Esophagus squamous epithelium (tissue), 4 donors: Measurements from ENCODE around the gene CA6.

Experiments
- CTCF ChIP-seq, 6 experiments: fragments of 450-650 bp in 4 of 6; fragments of 200-600 bp in 2 of 6; sonication (generic) in 2 of 6; IDR thresholded peaks; one replicate each; pipeline ENCODE4 v1.5.1; 2016 to 2019; ENCODE audit warnings: antibody characterized with exemption in 6 of 6, mild to moderate bottlenecking in 4 of 6, moderate library complexity in 4 of 6
- POLR2A ChIP-seq, 4 donors: fragments of 450-650 bp; IDR thresholded peaks; one replicate each; pipeline ENCODE4 v1.6.1; 2017; ENCODE audit warnings: antibody characterized with exemption in 4 of 4, mild to moderate bottlenecking in 4 of 4, moderate library complexity in 3 of 4

GRCh38 chr1:9005395-9005708 is 59.7 kb downstream of the CA6 start:
- TF ChIP-seq CTCF (IDR thresholded peaks at IDR 0.05), result peak in 1 of 6 experiments; percentile 1
- no peak for TF ChIP-seq POLR2A (IDR thresholded peaks at IDR 0.05)
